GM19467 (cell line): ENCODE results near the gene MAPK14.
A peak's percentile ranks its signal among the peaks of the same experiment; 100 is the strongest.
"Not testable (repeated sequence)": the region's sequence is repeated elsewhere in the genome, so short reads cannot be mapped to it uniquely, and the experiment has no call there.

Experiments used
- ATAC-seq: cut with Tn5 transposase; IDR thresholded peaks from one replicate; pipeline ENCODE4 v1.9.1; 2021; ENCODE audit warnings: mild to moderate bottlenecking, moderate library complexity; ENCODE audit not compliant: unreplicated experiment

Gene MAPK14

DNA sequence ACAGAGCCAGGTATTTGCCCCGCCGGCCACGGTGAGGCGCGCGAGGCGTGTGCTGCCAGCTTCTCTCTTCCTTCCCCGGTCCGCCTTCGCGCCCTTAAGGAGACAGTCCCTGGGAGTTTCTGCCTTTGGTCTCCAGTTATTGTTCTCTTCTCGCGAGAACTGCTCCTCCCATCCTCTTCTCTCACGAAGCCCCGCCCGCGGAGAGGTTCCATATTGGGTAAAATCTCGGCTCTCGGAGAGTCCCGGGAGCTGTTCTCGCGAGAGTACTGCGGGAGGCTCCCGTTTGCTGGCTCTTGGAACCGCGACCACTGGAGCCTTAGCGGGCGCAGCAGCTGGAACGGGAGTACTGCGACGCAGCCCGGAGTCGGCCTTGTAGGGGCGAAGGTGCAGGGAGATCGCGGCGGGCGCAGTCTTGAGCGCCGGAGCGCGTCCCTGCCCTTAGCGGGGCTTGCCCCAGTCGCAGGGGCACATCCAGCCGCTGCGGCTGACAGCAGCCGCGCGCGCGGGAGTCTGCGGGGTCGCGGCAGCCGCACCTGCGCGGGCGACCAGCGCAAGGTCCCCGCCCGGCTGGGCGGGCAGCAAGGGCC lies at the start of gene MAPK14:
Gene MAPK14 (plus strand): TSS at position 308 of the 587 bp plus-strand sequence. CDS start 350 bp downstream, outside the sequence.
- peak; percentile 86 for ATAC-seq

DNA sequence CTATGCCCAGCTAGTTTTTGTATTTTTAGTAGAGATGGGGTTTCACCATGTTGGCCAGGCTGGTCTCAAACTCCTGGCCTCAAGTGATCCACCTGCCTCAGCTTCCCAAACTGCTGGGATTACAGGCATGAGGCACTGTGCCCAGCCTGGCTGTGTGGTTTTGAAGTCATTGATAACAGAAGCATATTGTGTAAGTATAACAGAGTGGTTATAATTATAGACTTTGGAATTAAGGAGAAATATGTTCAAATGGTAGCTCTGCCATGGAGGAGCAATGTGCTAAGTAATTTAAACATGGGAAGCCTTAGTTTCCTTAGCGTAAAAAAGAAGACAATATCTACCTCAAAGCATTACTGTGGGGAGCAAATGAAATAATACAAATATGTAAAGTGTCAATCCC lies 47.5 kb upstream of the MAPK14 start:
- ATAC-seq = not testable (repeated sequence)

DNA sequence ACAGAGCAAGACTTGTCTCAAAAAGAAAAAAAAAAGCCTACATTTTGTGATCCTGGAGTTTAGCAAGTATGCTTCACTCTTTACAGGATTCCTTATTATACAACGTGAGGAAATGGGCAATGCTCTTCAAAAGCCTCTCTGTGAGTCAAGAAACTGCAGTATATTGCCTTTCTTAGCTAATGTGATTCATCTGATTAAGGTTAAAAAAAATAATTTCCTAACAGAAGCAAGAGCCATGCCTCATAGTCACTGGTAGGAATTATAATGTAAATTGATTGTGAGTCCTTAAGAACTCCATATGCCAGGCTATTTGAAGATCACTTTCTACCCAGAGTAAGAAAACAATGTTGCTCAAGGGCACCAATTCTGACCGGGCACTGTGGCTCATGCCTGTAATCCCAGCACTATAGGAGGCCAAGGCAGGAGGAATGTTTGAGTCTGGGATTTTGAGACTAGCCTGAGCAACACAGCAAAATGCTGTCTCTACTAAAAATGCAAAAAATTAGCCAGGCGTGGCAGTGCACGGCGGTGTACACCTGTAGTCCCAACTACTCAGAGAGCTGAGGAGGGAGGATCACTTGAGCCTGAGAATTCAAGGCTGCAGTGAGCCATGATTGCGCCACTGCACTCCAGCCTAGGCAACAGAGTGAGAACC lies 46.5 kb upstream of the MAPK14 start:
- ATAC-seq = no peak

DNA sequence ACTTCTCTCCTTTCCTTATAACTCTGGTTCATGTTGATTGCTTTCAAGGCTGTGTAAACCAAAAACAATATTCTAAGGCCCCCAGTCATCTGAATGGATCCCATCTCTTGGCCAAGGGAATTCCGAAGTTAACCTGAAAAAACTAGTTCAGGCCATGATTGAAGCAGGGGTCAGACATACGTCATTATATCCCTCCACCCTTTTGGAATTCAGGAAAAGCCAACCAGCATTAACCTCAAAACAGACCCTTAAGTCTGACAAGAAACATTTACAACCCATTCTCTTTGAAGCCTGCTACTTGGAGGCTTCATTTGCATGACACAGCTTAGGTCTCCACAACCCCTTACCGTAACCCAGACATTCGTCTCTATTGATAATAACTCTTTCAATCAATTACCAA lies 42.9 kb upstream of the MAPK14 start:
- no peak for ATAC-seq

DNA sequence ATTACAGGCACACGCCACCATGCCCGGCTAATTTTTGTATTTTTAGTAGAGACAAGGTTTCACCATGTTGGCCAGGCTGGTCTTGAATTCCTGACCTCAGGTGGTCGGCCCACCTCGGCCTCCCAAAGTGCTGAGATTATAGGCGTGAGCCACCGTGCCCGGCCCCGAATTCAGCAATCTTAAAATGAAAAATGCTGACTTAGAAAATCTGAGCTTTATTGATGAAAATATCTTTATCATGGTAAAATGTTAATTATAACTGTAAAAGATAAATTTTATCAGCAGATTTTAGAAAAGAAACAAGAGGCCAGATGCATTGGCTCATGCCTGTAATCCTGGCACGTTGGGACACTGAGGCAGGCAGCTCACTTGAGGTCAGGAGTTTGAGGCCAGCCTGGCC lies 39.6 kb upstream of the MAPK14 start:
- ATAC-seq = not testable (repeated sequence)

DNA sequence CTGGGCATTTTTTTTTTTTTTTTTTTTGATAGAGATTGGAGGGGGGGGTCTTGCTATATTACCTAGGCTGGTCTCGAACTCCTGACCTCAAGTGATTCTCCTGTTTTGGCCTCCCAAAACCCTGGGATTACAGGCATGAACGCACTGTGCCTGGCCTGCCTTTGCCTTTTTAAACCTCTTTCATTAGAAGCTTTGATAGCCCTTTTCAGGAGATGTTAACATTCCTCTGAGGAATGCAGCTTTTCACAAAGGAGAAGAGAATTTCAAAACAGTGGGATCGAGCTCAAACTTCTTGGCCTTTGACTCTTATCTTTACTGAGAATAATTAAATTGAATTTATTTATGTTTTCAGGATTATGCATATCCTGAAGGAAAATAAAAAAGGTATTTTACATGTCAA lies 34.5 kb upstream of the MAPK14 start:
- no peak for ATAC-seq

DNA sequence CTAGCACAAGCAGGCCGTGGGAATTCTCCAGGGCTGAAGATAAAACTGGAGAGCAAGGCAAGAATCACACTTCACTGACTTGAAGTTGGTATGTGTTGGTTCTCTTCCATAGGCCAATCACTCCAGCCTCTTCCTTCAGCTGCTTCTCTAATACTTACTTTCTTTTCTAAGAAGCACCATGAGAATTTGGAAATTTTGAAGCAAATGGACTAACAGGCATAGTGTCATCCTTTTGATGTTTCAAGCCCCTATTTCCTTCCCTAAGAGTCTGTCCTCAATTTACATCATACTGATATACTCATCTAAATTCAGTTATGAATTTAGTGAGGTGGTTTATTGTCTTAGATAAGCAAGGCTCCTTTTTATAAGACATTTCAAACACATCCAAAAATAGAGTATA lies 27.2 kb upstream of the MAPK14 start:
- no peak for ATAC-seq

DNA sequence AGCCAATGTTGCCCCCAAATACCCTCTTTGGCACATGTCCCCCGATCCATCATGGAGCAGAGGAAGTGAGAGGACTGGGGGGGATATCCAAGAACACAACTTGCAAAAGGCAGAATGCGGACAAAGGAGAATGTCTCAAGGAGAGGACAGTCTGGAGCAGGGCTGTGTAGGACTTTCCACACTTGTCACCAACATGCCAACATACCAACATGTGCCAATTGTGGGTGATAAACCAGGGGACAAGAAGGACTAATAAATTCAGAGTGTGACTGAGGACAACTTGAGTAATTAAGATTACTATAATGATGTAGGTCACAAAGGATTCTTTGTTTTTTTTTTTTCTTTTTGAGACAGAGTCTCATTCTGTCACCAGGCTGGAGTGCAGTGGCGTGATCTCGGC lies 11.9 kb upstream of the MAPK14 start:
- no peak for ATAC-seq

DNA sequence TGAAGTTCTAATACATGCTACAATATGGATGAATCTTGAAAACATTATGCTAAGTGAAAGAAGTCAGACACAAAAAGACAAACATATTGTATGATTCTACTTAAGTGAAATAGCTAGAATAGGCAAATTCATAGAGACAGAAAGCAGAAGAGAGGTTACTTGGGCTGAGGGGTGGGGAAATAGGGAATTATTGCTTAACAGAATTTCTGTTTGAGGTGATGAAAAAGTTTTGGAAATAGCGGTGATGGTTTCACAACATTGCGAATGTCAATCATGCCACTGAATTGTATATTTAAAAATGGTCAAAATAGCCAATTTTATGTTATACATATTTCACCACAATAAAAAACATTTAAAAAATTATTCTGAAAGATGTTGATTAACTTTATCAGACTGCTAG lies 9.3 kb upstream of the MAPK14 start:
- no peak for ATAC-seq

DNA sequence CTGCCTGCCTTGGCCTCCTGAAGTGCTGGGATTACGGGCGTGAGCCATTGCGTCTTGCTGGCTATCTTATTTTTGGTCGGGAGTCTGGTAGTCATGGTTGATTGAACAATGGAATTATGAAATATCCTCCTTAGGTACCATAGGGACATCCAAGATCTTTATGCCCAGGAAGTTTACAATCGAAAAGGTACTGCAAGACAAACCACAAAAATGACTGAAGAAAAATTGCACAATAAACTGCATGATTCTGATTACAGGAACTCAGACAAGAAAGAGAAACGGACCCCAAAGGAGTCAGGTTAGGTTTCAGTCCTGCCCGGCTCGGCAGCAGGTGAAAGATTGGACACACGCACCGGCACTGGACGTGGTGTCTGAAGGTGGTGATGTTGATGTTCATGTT lies 8.4 kb upstream of the MAPK14 start:
- ATAC-seq = no peak

DNA sequence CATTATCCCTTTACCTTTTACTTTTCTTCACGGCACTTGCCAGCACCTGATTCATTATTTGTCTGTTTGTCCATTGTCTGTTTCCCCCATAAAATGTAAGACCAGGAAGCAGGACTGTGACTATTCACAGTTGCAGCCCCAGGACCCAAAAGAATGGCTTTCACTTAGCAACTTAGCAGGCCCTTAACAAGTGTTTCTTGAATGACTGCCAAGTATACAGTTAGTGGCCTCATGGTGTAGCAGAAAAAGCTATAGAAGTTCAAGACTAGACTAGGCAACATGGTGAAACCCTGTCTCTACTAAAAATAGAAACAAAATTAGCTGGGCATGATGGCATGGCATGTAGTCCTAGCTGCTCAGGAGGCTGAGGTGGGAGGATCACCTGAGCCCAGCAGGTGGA lies 7.5 kb upstream of the MAPK14 start:
- no peak for ATAC-seq

DNA sequence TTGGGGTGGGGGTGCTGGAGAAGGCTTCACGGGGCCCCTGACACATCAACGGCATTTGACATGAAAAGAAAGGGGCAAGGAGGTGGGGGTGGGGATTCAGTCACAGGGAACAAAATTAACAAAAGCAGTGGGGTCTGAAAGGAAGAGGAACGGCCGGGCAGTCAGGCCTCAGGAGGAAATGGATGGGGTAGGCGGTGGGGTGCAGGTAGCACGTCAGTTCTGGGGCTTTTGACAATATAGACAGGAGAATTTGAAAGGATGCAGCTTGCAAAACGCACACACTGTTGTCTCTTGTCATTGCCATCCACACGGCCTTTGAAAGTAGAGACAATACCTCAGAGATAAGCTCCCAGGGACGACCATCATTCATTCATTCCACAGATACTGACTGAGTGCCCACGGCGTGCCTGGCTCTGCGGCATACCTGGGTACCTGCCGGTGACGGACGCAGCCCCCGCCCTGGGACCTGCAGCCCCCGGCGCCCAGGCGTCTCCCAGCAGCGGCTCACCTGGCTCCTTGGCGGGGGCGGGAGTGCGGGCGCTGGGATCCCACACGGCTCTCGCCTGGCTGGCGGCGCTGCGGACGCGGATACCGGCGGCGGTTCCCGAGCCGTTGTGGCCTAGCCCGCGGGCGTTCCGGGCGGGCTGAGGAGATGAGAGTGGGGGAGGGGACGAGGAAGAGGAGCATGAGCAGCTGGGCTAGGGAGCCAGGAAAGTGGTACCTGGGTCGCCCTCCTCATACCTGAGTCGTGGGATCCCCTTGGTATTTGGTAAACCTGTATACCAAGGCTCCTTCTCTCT lies 3.4 kb upstream of the MAPK14 start, which contains the start of gene SLC26A8:
Gene SLC26A8 (minus strand): TSS at position 646 of the 800 bp plus-strand sequence. CDS start 4,934 bp downstream, outside the sequence.
- no peak for ATAC-seq

DNA sequence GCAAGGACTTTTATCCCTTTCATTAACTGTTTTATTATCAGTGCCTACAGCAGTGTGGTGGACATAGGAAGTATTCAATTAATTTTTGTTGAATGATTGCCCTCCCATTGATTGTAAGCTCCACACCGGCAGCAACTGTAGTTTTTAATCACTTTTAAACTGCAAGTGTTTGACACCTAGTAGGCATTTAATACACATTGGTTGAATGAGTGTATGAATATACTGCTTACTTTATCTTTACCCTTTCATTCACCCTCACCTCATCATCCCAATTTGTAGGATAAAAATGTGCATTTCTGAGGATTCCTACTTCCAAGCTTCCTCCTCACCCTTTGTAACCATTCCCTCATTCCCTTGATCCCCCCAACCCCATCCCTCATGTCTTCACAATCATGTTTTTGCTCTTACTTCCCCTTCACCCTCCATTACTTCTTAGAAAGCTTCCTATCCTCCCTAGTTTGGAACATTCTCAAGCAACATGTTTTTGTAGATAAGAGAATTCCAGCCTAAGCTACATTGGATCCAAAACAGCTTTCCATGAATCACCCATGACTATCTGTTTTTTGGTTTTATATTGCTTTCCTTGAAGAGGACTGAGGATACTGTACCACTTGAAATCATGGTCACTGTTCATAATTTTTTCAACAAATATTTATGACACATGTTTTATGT lies 2.2 kb upstream of the MAPK14 start:
- ATAC-seq = no peak

DNA sequence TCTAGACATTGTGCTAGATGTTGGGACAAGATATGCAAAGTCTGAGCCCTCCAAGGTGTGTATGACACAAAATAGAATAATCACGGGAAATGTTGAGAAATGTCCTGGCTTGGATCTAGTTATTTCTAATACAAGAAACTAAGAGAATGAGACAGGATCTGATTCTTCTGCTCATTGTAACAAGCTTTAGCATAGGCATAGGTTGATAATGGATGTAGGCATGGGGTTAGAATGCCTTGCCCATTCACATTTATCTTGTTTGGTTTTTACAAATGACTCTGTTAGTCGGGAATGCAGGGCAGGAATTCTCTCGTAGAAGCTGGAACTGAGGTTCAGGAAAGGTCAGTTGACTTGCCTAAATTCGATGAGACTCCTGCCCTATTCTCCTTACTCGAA lies 1.7 kb upstream of the MAPK14 start:
- ATAC-seq = no peak

DNA sequence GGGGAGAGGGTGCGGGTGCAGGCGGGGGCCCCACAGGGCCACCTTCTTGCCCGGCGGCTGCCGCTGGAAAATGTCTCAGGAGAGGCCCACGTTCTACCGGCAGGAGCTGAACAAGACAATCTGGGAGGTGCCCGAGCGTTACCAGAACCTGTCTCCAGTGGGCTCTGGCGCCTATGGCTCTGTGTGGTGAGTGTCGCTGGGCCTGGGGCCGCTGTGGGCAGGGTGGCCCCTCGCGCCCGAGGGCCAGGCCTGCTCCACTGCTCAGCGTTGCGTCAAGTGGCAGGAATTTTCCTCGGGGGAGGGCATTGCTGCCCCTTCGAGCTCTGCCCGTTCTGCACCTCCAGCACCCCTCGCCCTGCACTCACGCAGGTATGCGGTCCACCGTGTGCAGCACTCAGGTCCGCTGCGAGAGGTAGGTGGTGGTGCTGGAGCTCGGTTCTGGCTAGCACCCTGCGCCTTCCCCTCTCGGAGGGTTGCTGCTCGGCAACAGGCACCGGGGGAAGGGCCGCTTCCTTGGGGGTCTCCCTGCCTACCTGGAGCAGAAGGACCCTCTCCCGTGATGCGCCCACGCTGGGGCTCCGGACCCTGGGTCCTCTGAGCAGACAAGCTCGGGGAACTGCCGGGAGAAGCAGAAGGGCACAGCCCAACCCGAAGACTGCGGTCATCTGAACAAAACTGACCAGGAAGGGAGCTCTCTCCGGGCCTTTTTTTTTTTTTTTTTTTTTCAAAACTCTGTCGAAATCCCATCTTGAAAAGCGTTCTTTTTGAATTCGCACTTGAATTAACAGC lies 674 bp downstream of the MAPK14 start:
- peak; percentile 17 for ATAC-seq

DNA sequence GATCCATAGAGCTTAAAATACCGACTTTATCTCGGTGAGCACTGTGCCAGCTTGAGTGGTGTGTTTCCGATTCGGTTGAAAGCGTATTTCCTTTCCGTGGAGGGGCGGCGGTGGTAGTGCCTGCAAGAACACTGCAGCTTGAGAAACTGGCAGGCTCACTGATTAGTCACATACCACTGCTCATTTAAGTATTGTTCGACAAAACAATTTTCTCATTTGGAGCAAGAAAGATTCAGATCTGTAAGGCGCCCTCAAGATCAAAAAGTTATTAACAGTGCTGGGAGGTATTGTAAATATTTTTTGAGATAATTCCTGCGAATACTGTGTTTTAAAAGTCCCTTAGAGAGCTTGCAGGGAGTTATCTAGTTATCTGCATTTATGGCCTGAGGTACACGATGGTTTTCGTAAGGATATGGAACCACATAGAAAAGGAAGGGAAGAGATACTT lies 1.3 kb downstream of the MAPK14 start:
- no peak for ATAC-seq

DNA sequence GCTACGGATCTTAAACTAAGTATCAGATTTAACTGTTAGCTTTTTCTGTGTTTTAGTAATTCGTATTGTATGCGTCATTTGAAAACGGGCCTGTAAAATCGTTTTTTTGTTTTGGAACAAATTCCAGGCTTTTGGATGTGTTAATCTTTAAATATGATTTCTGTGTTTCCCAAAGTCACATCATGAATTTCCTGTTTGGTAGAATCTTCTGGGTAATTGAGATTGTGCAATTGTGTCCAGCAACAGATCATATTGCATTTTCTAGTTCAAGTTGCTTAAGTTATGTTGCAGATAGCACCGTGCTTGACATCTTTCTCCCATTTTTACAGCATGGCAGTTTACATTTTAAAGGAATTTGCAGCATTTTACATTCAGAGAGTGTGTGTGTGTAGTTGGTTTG lies 1.9 kb downstream of the MAPK14 start:
- no peak for ATAC-seq

DNA sequence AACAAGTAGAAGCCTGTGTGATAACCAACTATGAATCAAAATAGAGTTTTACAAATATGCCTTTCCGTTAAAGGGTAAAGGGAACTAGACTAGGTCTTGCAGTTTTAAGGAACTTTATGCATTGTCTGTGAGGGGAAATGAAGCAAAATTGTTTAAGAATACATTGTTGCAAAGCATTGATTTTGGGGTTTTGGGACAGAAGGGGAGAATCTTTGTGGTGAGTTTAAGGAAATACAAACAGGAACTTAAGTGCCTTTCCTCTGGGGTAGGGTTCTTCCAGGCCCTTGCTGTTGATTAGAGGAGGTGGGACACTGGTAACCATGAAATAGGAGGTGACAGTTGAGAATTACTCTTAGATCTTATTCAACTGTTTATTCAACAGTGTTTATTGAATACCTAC lies 4.7 kb downstream of the MAPK14 start:
- ATAC-seq = no peak

DNA sequence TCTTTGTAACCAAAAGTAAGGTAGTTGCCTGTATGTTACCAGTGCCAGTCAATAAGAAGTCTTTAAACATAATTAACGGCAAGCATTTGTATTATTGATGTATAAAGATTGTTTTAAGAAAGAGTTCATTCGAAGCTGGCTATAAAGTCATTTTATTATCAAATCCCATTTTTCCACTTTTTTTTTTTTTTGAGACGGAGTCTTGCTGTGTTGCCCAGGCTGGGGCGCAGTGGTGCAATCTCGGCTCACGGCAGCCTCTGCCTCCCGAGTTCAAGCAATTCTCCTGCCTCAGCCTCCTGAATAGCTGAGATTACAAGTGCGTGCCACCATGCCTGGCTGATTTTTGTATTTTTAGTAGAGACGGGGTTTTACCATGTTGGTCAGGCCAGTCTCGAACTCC lies 5.5 kb downstream of the MAPK14 start:
- not testable (repeated sequence) for ATAC-seq

DNA sequence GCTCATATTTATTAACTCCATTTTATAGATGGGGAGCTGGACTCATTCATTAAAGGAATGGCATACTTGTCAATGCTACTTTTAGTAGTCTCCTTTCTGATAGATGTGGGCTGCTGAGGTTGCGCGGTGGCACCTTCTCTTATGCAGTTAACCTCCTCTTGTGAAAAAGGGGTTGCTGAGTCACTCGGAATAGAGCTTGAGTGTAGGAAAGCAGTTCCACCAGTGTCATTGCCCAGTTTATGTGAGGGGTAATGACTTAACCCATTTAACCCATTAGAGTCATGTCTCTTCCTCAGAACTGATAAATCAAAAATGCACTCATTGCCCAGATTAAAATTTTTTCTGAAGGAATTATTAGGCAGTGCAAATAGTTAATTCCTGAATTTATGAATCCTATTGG lies 6.3 kb downstream of the MAPK14 start:
- ATAC-seq = no peak

DNA sequence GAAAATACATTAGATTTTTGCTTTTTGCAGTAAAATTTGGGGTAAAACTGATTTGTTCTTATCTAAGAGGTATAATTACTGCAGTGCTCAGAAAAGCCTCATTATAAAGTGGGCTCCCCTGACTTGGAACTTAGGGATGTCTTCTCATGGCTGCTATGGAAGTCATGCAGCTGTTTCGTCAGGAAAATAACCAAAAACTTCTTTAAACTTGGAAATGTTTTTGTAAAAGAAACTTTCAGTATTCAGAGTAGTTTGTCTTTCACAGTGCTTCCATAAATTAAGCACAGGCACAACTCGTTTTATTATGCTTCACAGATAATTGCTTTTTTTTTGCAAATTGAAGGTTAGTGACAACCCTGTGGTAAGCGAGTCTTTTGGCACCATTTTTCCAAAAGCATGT lies 6.8 kb downstream of the MAPK14 start:
- no peak for ATAC-seq
